HCT116 (cell line): Measurements from ENCODE around the gene MICALL2.

Experiments
- CTCF ChIP-seq, 3 experiments: fragments of 200-600 bp in 1 of 3; sonication (generic) in 1 of 3; IDR thresholded peaks in 2 of 3; conservative IDR thresholded peaks in 1 of 3; 2 replicates each; pipeline ENCODE4 v1.5.1; 2012 to 2017; ENCODE audit warnings: low read depth in 2 of 3, low read length in 2 of 3, antibody characterized with exemption in 1 of 3, borderline replicate concordance in 1 of 3, control low read depth in 1 of 3, mild to moderate bottlenecking in 1 of 3, mixed read lengths in 1 of 3, mixed run types in 1 of 3, moderate library complexity in 1 of 3; ENCODE audit not compliant: insufficient read depth in 1 of 3
- JUND ChIP-seq: IDR thresholded peaks from 2 replicates; pipeline ENCODE4 v1.6.1; 2012

- TF ChIP-seq JUND (no peak), CTCF (IDR thresholded peaks at IDR 0.05 in 2 of 3, conservative IDR thresholded peaks at IDR 0.05 in 1 of 3; ENCODE audit: borderline replicate concordance in 1 of 3, insufficient read depth in 1 of 3, low read depth in 2 of 3, low read length in 2 of 3) (no peak)
Observed at GRCh38 chr7:1385086-1385808, 74.0 kb downstream of the MICALL2 start.
